Tracheal epithelial cell (primary cell): ENCODE measurements around the gene RAB3B. TPM values are rescaled to one million over a fixed set of nuclear protein-coding genes. Genes with fewer than 3 reads are reported as not detected.

Source experiments
- total RNA-seq: library from RNA; depleted of rRNA; stranded (reverse); fragments of >200 nt; gene quantifications from 2 replicates; pipeline ENCODE4 v1.2.1, GENCODE V29; 2014

RAB3B gene, protein sequence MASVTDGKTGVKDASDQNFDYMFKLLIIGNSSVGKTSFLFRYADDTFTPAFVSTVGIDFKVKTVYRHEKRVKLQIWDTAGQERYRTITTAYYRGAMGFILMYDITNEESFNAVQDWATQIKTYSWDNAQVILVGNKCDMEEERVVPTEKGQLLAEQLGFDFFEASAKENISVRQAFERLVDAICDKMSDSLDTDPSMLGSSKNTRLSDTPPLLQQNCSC
- 2.3 and 9.2 TPM in 2 replicates for total RNA-seq

DNA sequence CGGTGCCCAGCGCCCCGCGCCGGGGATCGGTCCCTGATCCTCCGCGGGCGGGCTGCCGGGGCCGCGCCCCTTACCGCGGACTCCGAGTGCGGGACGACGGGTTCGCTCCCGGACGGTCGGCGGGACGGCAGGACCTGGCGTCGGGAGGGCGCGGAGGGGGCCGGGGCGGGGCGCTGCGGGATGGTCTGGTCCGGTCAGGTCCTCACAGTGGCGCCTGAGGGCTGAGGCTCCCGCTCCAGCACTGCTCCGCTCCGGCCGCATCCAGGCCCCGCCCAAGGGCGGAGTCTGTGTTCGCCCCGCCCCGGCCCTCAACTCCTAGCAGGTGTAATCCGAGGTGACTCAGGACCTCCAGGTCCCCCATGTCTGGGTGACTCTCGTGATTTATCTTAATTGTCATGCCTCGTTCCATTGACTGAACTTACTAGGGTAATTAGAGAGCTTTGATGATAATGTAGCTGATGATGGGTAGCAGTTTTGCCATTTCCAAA is at the start of gene RAB3B:
RAB3B (minus strand) TSS at position 223 of the 488 bp plus-strand sequence. CDS start 13,583 bp downstream, outside the sequence.

GRCh38 chr1:52033190-52034049 is 42.9 kb upstream of the RAB3B start, which contains the start of gene KTI12:
Gene KTI12, minus strand, starts transcription at chr1:52033810. Its CDS starts 49 bp downstream, at chr1:52033761.

DNA sequence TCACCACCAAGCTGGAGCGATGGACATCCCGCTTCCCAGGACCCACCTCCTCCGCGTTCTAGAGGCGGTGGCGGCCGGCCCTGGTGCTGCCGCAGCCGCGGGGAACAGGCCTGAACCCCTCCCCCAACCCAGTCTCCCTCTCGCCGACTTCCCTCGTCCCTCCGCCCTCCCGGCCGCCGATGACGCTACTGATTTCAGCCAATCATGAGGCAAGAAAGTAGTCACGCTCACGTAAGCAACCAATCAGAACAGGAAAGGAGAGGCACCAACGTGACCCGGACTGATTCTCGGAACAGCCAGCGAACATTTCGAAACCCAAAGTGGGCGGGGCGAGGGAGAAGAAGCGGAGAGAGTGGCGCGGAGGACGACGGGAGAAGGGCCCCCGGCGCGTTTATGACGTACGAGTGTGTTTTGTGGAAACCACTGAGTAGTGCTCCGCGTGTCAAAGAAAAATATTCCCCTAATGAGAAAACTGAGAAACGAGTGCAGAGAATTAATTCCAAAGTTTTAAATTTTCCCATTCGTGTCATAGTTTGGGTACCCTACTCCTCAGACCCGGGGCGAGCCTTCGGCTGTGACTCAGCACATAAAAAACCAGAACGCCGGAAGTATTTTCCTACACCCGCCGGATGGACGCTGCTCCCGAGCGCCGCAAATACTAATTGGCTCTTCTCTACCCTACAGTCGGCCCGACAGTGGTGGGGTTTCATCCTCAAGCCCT is 111.7 kb downstream of the RAB3B start, which contains the start of gene NRDC:
NRDC (minus strand) TSS at position 112 of the 721 bp plus-strand sequence. CDS start 112 bp downstream, outside the sequence.

Other genes starting within 250 kb of the RAB3B start
- gene NRDC, start 112.0 kb downstream of the RAB3B start, total RNA-seq = 61.2 and 88.0 TPM in 2 replicates
- 10.4 and 11.1 TPM in 2 replicates for gene KTI12, start 43.1 kb upstream of the RAB3B start, total RNA-seq
- 42.9 and 44.8 TPM in 2 replicates for gene TXNDC12, start 64.5 kb upstream of the RAB3B start, total RNA-seq
- gene BTF3L4, start 65.6 kb upstream of the RAB3B start, total RNA-seq = 48.2 and 61.4 TPM in 2 replicates
- gene ZFYVE9, start 151.4 kb upstream of the RAB3B start, total RNA-seq = 44.3 and 45.6 TPM in 2 replicates